DMS79 (cell line): ENCODE results near the gene DNM3.

Experiments
- DNase-seq: peaks from one replicate; lab custom pipeline; 2025; lab: John Stamatoyannopoulos, UW

The DNM3 gene

GRCh38 chr1:172238965-172239364 lies 397.7 kb downstream of the DNM3 start:
- no peak for DNase-seq

- DNase-seq: no peak
These were observed 398.6 kb downstream of the DNM3 start for GRCh38 chr1:172239901-172240300.

DNA sequence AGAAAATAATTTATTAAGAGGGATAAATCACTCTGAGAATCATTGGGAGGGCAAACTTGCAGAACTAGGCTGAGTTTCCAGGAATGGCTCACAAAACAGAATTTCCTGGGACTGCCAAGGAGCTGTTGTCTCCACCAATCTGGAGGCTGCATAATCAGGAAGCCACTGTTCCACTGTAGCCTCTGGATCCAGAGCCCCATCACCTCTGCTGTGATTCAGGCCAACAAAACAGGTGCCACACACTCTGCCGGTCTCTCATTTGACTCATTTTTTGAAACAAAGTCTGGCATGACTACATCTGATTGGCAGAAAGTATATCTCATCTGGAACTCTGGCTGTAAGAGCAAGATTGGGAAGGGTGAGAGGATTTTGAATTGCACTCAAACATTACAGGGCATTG lies 400.2 kb downstream of the DNM3 start:
- no peak for DNase-seq

DNA sequence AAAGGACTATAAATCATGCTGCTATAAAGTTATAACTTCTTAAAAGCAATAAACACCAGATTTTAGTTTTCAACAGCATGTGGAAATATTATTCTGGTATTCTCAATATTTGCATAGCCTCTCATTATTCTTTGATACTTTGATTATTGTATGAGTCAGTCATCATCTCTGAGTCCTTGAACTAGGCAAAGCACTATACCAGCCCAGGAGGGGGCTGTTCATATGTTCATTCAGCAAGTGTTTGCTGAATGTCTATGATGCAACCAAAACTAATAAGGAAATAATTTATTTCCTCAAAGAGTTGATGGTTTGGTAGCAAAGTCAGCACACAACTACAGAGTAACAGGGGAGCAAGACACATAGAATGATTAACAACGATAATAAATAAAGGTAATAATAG lies 403.6 kb downstream of the DNM3 start:
- no peak for DNase-seq

GRCh38 chr1:172245788-172246187 lies 404.5 kb downstream of the DNM3 start:
- DNase-seq: no peak

DNA sequence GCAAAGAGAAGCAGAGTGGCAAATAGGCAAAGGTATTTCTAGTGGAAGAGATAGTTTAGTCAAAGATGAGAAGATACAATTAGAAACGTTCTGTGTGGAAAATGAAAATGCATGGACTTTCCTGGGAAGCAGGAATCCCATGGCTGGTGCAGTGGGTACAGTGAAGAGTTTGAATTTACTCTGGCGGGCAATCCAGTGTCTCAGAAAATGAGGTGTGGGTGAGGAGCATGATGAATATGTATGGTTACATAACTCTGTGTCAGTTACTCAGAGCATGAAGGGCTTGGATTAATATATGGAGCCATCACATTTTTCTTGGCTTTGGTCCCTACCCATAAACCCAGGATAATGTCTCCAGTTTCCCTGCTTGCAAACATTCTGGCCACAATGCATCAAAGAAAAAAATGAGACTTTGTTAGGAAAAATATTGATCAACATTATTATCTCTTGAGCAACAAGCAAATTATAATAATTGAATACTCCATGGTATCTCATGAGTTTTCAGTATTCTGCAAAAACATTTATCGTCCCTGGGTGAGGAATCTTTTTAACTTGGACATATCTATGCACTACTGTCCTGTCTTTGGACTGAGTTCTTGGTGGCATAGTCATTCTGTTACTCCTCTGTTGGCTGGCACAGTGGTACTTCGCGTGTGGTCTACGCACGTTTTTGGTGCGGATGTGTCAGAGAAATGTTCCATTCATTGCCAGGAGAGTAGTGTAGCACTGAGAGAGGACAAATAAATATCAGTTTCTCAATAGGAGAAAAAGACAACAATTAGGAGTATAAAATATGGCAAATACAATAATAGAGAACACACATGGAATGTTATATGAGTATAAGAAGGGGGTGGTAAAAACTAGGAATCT lies 405.5 kb downstream of the DNM3 start:
- DNase-seq: no peak

DNA sequence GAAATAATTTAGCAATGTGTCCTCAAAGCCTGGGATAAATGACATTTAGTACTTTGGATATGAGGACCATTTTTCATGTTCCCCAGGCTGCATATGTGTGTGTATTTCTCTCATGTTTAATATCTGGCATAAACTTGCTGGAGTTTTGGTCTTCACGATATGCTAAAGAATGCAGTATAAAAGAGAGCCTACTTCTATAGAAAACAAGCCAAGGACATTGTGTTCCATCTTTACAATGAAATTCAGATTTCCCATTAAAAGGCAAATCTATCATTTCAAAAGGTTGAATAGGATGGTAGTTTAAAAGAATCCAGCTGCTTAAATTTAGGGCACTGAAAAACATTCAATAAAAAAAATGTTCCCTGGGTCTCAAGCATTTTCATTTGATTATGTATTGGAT lies 410.2 kb downstream of the DNM3 start:
- no peak for DNase-seq

- no peak for DNase-seq
These were observed 411.0 kb downstream of the DNM3 start for GRCh38 chr1:172252321-172252720.

DNA sequence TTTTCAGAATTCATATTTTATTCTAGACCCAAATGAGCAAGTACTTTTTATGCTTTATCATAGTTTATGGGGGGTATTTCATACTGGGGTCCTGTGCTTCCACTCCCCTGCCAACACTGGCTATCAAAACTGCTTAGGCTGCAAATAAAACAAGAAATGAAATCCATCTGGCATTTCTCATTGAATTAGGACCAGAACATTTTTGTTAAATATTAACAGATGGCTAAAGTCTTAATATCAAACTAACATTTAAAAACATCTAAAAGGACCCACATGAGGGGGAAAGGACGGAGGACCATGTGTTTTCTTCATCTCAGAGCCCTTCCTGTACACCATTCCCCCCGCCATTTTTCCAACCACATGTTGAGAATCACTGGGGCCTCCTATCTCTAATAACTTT lies 411.7 kb downstream of the DNM3 start:
- DNase-seq: no peak

DNA sequence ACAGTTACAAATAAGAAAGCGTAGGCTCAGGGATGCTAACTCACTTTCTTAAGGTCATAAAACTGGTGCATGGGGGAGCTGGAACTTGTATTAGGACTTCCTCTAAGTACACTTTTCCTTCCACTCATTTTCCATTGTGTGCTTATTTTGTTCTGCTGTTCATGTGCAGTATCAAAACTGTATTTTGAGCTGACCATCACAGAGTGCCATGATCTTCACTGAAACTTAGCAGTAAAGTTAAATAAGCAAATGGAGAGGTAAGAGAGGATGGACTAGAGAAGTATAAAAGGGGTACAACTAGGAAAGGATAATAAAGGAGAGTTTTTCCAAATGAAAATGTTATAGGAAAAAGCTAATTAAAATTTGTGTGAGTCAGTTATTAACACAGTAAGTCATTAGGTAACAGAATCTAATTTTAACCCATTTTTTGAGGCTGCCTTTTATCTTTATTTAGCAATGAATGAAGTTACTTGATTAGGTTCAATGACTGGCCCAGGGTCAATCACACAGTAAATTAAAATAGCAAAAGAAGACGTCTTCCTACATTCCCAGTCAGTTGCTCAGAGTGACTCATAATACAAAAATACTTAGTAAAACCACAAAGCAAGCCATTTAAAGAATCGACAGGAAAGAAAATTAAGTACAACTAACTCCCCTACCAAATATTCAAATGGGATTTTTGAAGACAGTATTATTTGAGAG lies 413.4 kb downstream of the DNM3 start:
- DNase-seq: no peak

GRCh38 chr1:172255223-172255560 lies 413.9 kb downstream of the DNM3 start:
- no peak for DNase-seq

GRCh38 chr1:172265905-172266304 lies 424.6 kb downstream of the DNM3 start:
- no peak for DNase-seq

GRCh38 chr1:172266528-172267174 lies 425.4 kb downstream of the DNM3 start:
- DNase-seq: no peak

GRCh38 chr1:172268237-172268636 lies 426.9 kb downstream of the DNM3 start:
- DNase-seq: no peak

GRCh38 chr1:172269084-172269483 lies 427.8 kb downstream of the DNM3 start:
- no peak for DNase-seq

GRCh38 chr1:172269644-172270043 lies 428.3 kb downstream of the DNM3 start:
- DNase-seq: no peak

DNA sequence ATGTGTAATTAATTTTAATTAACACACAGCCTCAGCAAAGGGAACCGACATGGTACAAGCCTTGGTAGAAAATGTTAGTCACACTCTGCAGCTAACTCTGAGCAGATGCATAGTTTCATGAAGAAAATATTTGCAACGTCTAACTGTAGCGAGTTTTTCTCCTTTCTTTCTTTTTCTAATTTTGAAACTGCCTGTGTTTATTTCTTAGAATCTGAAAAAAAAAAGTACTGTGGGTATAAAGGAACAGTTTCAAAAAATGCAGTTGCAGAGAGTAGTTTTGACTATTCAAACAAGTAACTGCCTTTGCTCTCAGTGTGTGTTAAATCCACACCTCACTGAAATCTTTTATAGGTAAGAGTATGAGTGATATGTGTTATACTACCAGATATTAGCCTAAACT lies 429.3 kb downstream of the DNM3 start:
- DNase-seq: no peak

- DNase-seq: no peak
These were observed 430.8 kb downstream of the DNM3 start for GRCh38 chr1:172272087-172272486.

GRCh38 chr1:172273647-172274396 lies 432.5 kb downstream of the DNM3 start:
- DNase-seq: no peak

- no peak for DNase-seq
These were observed 434.2 kb downstream of the DNM3 start for GRCh38 chr1:172275478-172275877.

- no peak for DNase-seq
These were observed 435.0 kb downstream of the DNM3 start for GRCh38 chr1:172276120-172276818.

GRCh38 chr1:172277275-172277674 lies 436.0 kb downstream of the DNM3 start:
- no peak for DNase-seq
